ENCODE data around the gene RNASEH2B. TPM values are rescaled to one million over a fixed set of nuclear protein-coding genes. Genes with fewer than 3 reads are reported as not detected.

The RNASEH2B gene
- total RNA-seq, 3 donors from 2014 or later = 52.3 to 55.4 (median 53.4) TPM

DNA sequence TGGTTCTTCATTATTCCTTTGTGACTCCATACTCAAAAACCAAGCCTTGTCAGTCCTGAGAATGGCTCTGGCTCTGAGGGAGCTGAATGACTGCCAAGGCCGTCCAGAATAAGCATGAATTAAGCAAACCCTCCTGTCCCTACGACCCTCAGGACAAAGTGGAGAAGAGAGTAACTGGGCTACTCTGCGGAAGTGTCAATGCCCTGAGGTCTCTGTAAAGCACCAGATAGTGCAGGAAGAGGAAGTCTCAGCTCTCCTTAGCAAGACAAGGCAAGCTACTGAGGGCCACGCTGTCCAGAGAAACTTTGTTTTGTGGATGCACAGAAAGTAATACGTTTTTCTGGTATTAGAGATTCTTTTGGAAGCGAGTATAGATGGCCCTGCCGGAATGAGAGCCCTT lies 94.1 kb downstream of the RNASEH2B start:
- H3K27me3 Mint-ChIP-seq (ENCODE audit: low read depth) = peaks cover 6% of the 10 kb centered on the region
- no peaks in the 10 kb centered on the region for H3K9me3 Mint-ChIP-seq
- H3K36me3 Mint-ChIP-seq (ENCODE audit: insufficient read depth) = no peaks in the 10 kb centered on the region
- no peaks in the 10 kb centered on the region for H3K4me1 Mint-ChIP-seq (ENCODE audit: low read depth)
- no peak overlapping the region for H3K4me3 Mint-ChIP-seq
- DNase-seq (no peak), ATAC-seq (no peak)

- H3K27me3 Mint-ChIP-seq (ENCODE audit: low read depth) = peaks cover 6% of the 10 kb centered on the region
- H3K4me1 Mint-ChIP-seq (ENCODE audit: low read depth) = no peaks in the 10 kb centered on the region
- H3K9me3 Mint-ChIP-seq = no peaks in the 10 kb centered on the region
- no peak for ATAC-seq
- no peaks in the 10 kb centered on the region for H3K36me3 Mint-ChIP-seq (ENCODE audit: insufficient read depth)
- DNase-seq = no peak
- no peak overlapping the region for H3K4me3 Mint-ChIP-seq
Observed at GRCh38 chr13:51004111-51004865, 94.7 kb downstream of the RNASEH2B start.

DNA sequence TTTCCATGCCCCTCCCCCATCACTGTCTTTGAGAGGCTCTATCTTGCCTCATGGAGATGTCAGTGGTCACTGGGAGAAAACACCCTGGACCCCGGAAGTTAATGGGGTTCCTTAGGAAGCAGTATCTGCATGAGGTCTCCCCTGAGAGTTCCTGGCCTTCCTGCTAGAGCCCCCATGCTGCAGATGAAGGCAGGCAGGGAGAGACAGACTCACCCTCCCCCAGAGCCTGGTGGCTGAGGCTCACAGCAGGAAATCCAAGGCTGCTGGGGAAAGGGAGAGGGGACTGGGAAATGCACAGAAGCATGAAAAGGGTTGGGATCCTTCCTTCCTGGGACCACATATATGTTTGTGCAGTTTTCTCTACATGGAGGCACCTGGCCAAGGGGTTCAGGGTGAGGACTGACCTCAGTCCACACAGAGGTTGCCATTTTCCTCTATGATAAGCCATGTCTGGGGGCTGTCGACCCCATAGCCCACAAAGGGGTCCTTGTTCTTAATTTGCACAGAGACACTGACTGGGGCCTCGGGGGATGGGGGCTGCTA lies 95.4 kb downstream of the RNASEH2B start:
- Mint-ChIP-seq H3K4me3 (no peak overlapping the region), H3K27me3 (ENCODE audit: low read depth) (peaks cover 6% of the 10 kb centered on the region), H3K9me3 (no peaks in the 10 kb centered on the region), H3K36me3 (ENCODE audit: insufficient read depth) (no peaks in the 10 kb centered on the region), H3K4me1 (ENCODE audit: low read depth) (no peaks in the 10 kb centered on the region)
- no peak for ATAC-seq
- DNase-seq = no peak

GRCh38 chr13:51005566-51005965 lies 96.0 kb downstream of the RNASEH2B start:
- no peaks in the 10 kb centered on the region for H3K4me1 Mint-ChIP-seq (ENCODE audit: low read depth)
- no peaks in the 10 kb centered on the region for H3K9me3 Mint-ChIP-seq
- ATAC-seq = no peak
- H3K36me3 Mint-ChIP-seq (ENCODE audit: insufficient read depth) = no peaks in the 10 kb centered on the region
- DNase-seq = no peak
- H3K4me3 Mint-ChIP-seq = no peak overlapping the region
- peaks cover 6% of the 10 kb centered on the region for H3K27me3 Mint-ChIP-seq (ENCODE audit: low read depth)

Other genes starting within 250 kb of the RNASEH2B start
- not detected for gene DLEU7, start 66.1 kb upstream of the RNASEH2B start, total RNA-seq
- not detected for gene C13orf42, start 201.5 kb downstream of the RNASEH2B start, total RNA-seq